GM12865 (cell line): ENCODE results near the gene NUP98.
A peak's percentile ranks its signal among the peaks of the same experiment; 100 is the strongest.

Experiments used
- DNase-seq: peaks from one replicate; pipeline ENCODE4 v3.0.0; 2010; ENCODE audit warnings: low read depth
- H3K4me3 ChIP-seq: 2 replicates; pipeline ENCODE4 v1.5.1; 2011; ENCODE audit warnings: mild to moderate bottlenecking, low read depth, low read length, control low read depth
- TF ChIP-seq, protein P1 (sequence below): IDR thresholded peaks from 2 replicates; pipeline ENCODE4 v1.5.1; 2011; ENCODE audit warnings: low read length, control low read depth, low read depth, inconsistent platforms; ENCODE audit not compliant: insufficient read depth; ENCODE audit errors: missing control alignments

Gene NUP98

GRCh38 chr11:3810446-3810845 is 13.1 kb upstream of the NUP98 start:
- TF ChIP-seq, protein P1, sequence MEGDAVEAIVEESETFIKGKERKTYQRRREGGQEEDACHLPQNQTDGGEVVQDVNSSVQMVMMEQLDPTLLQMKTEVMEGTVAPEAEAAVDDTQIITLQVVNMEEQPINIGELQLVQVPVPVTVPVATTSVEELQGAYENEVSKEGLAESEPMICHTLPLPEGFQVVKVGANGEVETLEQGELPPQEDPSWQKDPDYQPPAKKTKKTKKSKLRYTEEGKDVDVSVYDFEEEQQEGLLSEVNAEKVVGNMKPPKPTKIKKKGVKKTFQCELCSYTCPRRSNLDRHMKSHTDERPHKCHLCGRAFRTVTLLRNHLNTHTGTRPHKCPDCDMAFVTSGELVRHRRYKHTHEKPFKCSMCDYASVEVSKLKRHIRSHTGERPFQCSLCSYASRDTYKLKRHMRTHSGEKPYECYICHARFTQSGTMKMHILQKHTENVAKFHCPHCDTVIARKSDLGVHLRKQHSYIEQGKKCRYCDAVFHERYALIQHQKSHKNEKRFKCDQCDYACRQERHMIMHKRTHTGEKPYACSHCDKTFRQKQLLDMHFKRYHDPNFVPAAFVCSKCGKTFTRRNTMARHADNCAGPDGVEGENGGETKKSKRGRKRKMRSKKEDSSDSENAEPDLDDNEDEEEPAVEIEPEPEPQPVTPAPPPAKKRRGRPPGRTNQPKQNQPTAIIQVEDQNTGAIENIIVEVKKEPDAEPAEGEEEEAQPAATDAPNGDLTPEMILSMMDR, result no peak
- H3K4me3 ChIP-seq, result no peak overlapping the region

DNA sequence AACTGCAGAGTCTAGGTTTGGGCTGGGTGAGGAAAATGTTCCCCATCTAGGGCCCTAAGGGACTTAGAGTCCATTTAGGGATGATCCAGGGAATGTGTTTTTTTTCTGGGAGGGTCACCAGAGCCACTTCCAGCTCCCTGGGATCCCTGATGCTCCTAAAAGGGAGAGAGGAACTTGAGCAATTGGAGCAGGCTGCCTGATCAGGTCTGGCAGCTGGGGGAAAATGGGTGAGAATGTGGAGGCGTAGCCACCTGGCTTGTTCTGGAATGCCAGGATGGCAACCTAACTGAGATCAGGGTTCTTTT is 12.2 kb upstream of the NUP98 start:
- TF ChIP-seq, protein P1, result no peak
- DNase-seq, result no peak
- H3K4me3 ChIP-seq, result no peak overlapping the region

More at GRCh38 chr11:3810446-3810845, 13.1 kb upstream of the NUP98 start:
- no peak for DNase-seq

DNA sequence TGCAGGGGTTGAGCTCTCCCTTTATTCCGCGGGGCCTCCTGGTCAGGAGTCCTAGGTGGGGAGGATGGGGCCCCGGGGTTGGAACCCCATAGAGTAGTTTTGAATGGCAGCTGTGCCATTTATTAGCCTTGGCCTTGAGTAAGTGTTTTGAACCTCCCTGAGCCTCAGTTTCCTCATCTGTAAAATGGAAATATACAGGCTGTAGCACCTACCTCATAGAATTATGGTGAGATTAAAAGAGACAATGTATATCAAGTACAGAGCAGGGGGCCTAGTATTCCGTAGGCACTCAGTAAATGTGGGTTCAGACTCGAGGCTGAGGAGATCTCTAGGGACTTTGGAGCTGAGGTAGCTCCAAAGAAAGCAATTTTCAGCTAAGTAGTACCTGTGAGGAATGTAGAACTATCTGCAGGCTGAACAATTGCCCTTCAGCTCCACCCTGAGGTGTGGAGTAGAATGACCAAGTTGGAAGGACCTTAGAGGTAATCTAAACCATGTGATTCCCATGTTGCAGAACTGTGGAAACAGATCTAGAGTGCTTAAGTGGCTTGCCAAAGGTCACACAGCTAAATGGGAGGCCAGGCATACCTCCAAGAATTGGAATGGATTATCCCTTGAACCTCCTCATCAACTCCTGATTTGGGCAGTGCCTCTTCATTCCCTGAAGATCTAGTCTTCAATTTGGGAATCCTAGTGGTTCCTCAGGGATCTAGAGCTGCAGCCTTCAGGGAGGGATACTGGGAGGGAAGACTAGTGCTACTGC is 11.7 kb upstream of the NUP98 start:
- peak; percentile 82 for DNase-seq
- TF ChIP-seq, protein P1, result peak; percentile 64
- H3K4me3 ChIP-seq, result peak overlapping the region; percentile 76

DNA sequence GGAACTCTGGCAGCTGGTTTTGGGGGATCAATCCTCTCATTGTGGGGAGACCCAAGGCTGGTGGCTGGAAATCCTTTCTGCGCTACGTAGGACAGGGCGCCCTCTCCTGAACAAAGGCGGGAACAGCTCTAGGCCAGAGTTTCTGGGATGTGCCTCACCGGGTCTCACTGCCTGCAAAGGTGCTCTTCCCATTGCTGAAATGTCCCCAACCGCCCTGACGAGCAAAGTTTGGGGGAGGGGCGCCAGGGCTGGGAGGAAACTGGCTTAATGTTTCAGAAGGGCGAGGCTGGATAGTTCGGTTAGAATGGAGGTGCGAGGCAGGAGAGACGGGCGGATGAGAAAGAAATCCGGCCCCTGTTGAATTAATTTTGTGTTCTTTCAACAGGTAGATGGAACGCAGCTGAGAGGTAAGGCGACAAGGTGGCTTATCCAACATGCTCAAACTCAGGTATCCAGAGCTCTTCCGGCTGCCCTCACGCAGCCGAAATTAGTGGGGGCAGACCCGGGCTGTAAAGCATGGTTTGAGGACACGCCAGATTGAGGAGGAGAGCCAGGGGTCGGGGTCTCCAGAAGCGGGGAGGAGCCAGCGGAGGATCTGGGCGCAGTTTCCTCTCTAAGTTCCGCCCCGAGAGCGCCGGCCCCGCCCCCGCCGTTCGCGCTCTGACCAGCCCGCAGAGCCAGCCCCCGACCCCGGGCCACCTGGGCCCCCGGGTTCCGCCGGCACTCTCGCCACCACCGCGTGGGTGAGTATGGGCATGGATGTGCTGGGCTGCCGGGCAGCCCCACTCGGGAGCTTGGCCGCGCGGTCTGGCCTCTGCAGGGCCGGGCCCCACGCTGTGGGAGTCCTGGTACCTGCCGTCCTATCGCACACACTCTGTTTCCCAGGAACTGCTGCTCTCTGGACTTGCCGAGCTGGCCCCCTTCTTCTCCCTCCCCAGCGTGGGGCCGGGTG is 10.8 kb upstream of the NUP98 start, which contains the start of gene PGAP2:
TSS of gene PGAP2 (plus strand) at position 652 of the 952 bp plus-strand sequence. CDS start 2,700 bp downstream, outside the sequence.
- DNase-seq, result peak; percentile 62
- peak within 1 kb of the TSS; percentile 76 for H3K4me3 ChIP-seq
- TF ChIP-seq, protein P1, result peak; percentile 70

- DNase-seq, result no peak
Measured at GRCh38 chr11:3803726-3804495, 6.6 kb upstream of the NUP98 start.

More at GRCh38 chr11:3803726-3804495, 6.6 kb upstream of the NUP98 start:
- TF ChIP-seq, protein P1, result no peak
- no peak overlapping the region for H3K4me3 ChIP-seq
